SIG-M5 treated with dmso at 0.1 percent for 504 hours (cell line): ENCODE data around the gene CPO.

Source experiments
- DNase-seq: peaks from one replicate; lab custom pipeline; 2025; ENCODE audit not compliant: unreplicated experiment; lab: John Stamatoyannopoulos, UW

The CPO gene

DNA sequence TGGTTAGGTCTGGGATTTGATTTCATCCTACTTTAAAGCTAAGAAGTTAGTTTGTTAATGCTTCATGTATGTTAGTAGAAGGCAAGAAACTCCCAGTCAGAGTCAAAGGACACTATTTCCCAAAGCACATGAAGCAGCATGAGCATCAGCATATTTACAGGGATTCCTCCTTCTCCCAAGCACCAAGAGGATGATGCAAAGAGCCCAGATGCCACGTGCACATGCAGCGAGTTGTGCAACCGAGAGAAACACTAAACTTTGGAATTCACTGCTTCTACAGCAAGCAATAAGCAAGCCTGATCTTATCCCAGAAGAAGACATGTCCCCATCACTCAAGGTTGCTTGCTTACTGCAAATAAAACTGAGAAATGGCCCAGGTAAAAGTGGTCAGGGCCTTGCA is 32.5 kb downstream of the CPO start:
- DNase-seq: no peak

DNA sequence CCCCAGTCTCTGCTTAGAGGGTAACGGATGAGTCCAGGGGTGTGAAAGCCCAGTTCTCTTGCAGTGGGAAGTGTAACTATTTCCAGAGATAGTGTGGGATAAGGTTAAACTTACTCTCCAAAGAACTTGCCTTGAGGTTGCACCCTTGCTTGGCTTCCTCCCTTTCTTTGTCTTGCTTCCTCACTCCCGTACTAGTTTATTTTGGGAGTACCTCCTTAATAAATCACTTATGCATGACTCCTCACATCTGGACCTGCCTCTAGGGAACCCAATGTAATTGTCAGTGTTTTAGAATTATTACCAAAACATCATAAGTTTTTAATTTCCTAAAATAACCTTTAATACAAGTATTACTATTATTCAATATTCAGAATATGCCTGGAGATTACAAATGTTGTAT is 35.2 kb downstream of the CPO start:
- no peak for DNase-seq

DNA sequence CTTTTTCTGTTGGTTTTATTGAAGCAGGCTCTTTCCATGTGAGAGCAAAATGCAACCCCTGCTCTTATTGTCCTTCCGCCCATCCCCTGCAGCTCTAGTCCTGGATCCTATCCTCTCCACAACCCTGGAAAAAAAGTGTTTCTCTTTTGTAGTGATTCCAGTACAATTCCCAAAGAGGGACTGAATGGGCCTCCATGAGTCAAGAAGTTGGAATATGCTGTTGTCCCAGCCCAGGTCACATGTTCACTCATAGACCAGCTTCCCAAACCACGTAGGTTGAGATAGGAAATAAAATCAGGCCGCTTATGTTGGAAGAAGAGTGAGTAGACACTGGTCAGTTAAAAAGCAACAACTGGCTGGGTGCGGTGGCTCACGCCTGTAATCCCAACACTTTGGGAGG is 39.4 kb downstream of the CPO start:
- no peak for DNase-seq

DNA sequence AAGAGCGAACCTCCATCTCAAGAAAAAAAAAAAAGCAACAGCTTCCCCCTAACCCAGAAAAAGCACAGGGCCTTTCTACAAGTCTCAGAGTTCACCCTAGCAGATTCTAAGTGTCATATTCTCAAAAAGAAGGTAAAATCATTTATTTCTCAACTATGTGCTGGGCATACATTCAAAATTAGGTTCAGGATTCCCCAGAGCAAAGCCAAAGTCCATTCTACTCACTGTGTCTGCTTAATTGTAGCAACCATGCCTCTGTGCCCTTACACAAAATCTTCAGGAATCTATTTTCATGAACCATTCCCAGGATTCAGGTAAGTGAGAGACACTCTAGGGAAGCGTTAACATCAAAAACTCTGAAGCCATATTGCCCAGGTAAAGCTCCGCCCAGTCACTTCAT is 40.0 kb downstream of the CPO start:
- no peak for DNase-seq

DNA sequence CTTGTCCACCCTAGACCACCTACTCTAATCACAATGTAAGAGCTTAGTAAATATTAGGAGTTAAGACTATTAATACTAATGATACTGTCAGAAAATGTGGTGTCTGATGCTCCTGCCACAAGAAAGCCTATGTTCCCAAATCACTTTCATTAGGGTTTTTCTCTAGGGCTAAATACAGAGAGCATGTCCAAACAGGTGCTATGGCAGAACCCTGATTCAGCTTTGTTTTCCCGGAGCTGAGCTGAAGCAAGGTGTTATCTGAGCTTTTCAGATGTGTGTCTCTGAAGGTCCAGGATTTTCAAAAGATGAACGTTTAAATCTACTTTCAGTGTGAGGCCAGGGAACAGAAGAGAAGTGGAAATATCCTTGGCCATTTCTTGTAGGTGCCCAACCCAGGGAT is 40.6 kb downstream of the CPO start:
- no peak for DNase-seq

DNA sequence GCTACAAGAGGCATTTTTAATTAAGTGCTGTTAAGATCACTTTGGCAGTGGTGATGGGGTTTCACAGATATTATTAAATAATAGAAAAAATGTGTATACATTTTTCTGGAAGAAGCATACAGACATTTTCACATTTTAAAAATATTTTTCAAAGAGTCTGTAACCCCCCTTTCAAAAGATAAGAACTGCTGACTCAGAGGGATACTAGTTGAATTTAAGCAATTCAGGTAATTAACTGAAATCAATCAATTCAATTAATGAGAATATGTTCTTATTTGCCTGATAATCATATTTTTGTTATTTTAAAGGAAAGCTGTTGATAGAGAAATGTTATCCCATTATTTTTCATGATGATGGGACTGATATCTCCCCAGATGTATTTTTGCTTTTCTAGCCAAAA is 41.1 kb downstream of the CPO start:
- DNase-seq: no peak

DNA sequence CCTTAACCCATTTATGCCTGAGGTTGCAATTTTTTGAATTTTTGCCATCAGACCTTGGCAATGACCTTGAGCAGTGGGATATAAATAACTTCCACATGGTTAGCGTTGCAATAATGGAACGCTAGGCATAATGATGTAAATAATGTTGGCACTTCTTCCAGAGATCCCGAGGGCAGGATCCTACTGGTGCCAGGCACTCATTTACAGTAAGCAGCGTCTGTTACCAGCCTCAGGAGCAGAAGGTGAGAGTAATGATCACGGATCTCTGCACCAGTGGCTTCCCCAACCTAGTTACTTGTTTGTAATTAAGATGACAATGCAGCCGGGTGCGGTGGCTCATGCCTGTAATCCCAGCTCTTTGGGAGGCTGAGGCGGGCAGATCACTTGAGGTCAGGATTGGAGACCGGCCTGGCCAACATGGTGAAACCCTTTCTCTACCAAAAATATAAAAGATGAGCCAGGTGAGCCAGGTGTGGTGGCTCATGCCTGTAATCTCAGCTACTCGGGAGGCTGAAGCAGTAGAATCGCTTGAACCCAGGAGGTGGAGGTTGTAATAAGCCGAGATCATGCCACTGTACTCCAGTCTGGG is 41.9 kb downstream of the CPO start:
- no peak for DNase-seq

DNA sequence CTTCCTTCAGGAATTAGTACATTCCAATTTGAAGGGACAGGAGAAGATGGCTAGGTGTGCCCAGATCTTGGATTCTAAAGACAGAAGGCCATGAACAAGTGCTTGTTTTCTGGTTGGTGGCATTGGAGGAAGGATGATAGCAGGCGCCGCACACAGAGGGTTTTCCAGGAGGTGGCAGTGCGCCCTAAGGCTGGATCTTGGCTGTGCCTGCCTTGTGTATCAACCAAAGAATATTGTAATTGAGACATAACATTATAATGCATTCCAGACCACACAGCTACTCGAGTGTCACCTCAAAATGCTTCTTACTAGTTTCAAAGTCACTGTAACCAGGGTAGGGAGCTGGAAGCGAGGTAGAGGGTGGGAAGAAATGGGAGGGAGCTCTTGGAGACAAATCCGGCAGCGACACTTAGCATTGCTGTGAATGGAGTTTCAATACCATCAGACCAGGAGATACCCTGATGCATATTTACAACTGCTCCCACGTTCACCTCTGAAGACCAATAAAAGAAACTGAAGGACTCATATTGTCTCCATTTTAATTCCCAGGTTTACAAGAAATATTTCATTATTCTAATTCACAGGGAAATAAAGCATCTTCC is 42.5 kb downstream of the CPO start:
- peak; percentile 44 for DNase-seq

DNA sequence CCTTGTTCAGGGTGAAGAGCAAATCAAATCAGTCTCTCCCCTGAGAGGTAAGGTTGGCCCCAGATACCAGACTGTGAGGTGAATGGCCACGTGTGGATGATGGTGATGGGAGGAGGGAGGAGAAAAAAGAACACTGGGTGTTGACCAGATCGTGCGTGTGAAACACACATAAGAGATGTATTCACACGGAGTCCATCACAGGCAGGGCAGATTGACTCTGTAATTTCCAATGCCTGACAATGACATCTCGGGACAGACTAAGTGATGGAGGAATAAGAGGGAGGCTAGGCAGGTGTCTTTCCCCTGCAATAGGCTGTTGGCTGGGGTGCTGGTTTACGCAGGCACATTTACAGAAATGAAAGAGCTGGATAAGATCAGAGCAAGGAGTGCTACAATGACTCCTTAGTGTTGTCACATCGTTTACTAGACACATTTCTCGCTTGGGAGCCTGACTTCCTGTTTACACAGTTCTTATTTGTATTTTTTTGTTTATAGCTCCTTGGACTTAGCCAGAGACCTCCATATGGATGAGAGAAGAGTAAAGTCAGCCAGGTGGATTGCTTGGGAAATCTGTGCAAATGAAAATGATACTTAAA is 43.1 kb downstream of the CPO start:
- DNase-seq: no peak

DNA sequence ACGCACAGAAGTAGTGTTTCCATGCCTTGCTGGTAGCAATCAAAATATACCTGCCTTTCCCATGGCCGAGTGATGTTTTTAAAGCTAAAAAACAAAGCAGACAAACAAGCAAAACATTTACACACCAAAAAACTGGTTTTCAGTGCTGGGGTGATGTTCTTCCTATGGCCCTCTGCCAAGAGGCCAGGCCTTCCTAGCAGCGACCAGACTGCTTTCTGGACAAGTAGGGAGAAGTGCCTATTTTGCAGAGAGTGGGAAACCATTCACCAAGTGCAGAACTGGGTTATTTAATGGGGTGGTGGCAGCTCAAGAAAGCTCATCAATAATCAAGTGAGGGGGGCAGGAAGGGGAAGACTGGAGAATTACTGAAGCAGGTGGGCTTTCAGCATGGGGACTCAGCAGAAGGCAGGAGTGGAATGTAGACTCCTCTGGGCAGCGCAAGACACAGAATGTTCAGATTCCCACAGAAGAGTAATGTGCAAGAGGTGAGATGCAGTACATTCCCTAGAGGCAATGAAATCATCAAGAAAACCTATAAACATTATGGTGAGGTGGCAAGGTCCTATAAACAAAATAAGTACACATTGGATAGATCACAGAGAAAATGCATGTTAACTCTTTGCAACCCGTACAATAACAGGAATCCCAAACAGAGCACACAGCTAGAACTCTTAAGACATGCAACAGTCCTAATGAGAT is 44.0 kb downstream of the CPO start:
- DNase-seq: no peak

DNA sequence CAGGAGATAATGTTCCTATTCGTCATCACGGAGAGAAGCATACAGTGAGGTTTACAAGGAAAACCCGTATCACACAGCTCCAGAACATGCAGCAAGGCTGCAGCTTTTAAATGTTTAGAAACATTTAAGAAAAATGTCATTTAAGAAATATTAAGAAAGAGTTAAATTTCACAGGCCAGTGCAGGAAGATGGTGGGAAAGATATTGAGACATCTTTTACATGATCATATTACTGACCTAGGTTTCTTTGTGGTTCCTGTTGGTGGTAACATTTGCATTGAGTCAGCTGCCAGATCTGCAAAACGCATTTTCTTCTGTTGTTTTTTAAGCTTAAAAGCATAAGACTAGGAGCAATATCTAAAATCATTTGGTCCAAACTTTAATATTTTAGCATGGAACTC is 44.9 kb downstream of the CPO start:
- peak; percentile 21 for DNase-seq

DNA sequence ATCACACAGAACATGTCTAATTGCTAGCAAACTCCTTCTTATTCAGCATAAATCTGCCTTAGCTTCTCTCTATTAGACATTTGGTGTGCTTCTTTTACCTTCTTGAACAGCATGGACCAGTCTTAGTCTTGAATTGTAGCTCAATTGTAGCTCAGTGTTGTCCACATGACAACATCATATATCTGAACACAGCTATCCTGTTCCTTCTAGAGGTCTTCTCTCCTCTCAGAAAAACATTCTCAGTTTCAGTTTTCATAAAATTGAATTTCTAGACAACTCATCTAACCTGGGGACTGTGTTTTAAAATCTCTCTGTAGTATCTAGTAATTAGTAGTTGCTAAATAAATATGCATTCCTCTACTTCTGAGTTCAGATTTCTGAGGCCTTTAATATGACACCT is 47.6 kb downstream of the CPO start:
- no peak for DNase-seq

DNA sequence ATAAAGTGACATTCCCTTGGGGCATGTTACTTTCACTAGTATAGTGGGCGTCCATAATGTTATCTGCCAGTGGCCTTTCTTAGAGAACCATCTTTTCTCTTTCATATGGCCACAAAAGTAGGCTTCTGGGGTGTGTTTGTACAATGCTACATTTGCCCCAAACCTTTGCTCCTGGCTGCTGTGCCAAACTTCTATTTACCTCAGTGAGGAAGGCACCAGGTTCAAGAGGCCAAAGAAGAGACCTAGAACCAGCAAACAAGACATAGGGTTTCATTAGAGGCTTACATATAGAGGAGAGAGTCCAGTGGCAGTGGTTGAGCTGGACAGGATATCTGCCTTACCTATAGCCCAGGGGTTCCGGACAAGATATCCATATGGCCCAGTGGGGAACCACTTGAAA is 48.5 kb downstream of the CPO start:
- no peak for DNase-seq

DNA sequence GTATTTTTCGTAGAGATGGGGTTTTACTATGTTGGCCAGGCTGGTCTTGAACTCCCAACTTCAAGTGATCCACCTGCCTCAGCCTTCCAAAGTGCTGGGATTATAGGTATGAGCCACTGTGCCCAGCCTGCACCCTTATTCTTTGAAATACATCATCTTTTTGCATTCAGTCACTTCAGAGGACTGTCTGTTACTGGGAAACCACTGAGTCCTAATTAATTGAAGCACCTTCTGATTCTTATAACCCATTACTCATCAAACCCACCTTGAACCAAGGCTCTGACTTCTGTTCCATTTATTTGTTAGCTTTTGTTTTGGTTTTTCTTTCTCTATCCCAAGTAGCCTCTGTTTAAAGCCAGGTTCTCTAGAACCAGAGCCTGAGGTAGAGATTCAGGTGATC is 49.6 kb downstream of the CPO start:
- DNase-seq: no peak

DNA sequence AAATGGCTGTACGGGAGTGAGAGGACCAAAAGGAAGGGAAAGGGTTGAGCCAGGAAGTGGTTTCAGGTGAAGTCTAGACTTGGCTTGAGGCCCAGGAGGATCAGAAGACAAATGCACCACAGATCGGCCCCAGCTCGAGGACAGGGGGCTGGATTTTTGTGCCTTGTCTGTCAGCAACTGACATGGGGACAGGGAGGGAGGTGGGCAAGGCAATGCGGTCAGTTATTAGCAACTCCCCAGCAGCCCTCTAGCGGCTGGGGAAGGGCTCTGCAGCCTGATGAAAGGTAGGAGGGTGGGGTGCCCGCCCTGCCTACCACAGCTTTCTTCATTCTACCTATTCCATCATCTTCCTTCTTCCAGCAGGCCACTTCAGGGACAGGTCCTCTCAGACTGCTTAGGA is 50.0 kb downstream of the CPO start:
- peak; percentile 38 for DNase-seq

DNA sequence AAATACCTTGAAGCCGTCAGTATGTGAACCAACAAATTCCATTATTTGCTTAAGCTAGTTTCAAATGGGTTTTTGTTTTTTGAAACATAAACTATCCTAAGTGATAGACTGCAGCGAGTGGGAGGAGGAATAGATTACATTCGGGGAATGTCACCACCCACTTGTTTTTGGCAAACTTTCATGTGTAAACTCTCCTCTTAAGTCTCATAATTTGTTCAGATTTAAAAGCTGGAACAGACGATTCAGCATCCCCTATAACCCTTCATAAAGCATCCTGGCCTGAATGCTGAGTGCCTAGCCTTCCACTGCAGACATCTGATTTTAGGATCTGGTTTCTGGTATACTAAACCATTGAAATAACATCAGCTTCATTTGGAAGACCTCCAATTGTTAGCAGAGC is 51.0 kb downstream of the CPO start:
- DNase-seq: no peak

DNA sequence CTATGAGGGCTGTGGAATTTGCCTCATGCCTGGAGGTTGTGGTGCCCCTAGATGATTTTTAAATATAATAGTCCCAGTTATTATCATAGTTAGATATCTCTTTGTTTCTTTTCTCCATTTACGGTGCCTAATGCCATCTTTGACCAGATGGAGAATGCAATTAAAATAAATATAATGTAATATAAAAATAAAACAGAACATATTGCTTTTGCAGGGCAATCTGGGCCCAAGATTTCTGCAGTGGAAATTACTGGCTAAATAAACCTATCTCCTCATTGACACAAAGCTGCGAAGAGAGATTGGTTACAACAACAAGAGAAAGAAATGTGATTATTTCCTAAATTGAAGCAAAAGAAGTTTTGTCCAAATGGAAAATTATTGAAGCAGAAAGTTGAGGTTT is 51.8 kb downstream of the CPO start:
- no peak for DNase-seq

DNA sequence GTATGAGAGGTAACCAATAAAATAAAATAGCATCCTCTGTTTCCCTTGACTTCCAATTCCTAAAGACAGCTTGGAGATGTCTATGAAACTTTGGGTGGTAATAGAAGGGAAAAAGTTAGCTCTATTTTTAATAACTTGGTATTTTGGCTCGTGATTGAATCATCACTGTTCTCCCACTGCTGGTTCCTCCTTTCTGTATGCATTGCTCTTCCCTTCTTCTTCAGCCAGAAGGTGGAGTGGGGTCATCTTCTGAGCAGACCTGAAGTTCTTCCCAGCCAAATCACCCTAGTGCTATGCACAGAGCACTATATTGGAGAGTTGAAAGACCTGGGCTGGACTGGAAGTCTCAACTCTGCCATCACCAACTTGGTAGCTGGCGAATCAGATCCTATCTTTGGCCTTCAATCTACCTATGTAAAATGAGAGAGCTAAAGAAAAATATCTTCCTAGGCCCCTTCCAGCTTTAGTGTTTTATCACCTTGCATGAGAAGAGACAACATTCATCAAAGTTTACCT is 54.1 kb downstream of the CPO start:
- no peak for DNase-seq

DNA sequence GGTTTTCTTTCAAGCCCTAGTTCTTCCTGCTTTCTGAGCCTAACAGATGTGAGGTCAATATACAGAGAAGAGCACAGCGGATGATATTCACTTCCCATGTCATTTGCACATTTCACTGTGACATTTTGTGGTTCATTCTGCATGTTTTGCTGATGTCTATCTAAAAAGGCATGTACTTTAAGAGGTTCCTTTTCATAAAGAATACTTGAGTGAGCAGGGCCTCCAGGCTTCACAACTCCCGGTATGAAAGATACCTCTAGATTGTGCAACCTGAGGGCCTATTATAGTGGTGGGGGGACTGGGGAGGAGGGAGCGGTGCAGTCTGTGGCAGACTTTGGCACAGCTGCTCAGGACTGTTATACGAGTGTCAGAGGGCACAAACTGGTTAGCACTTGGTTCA is 54.6 kb downstream of the CPO start:
- DNase-seq: peak; percentile 14

DNA sequence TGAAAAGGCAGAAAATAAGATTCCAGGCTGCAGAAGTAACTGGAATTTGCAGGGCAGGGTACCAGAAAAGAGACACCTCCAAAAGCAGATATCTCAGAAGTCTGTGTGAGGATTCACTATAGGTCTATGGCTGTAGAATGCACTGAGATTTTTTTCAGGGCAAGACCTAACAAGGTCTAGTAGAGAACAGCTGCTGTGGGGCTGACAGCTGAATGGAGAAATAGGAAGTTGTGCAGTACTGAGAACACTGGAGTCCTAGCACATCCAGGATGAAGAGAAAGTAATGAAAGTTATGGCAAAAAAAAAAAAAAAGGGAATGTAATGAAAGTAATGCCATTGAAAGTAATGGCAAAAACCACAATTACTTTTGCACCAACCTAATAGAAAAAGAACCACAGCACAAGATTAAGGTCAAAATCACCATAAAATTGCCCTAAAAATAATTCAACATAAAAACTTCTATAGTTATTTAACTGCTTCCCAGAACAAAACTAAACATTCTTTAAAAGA is 57.3 kb downstream of the CPO start:
- DNase-seq: no peak

DNA sequence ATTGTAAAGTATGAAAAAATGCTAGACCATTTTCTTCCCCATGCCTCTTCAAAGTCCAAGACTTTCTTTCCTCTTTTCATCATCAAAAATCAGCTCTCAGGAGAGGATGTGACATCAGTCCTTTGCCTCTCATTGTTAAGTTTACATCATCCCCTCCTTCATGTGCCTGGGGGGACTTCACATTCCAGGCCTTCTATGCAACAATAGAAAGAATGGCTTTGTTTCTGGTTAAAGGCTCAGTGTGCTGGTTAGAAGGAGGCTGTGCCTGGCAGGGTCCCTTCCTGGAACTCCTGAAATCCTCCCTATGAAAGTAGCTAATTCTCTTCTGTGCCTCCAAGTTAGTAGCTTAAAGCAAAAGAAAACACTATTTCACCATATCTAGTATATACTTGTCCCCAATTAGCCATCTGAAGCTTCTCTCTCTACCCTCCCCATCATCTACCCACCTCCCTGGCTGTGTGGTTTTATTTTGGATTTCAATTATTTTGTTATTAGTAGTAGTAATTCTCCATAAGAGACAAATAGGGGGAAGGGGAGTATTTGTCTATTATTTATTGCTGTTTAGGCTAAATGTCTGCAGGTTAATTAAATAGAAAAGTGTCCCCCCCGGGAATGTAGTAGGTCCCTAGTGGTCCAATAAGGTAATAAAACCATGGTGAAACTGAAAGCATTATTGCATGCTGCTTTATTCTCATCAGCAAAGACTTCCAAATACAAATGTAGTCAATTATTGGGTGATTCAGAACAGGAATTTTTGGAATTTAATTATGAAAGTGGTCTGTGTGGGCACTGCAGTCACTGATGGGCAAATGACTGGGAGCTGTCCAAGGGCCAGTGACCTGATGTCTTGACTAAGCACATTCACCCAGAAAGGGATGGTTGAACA is 69.0 kb downstream of the CPO start:
- no peak for DNase-seq
